ENCODE results near the gene PPP3CA. TPM values are rescaled to one million over a fixed set of nuclear protein-coding genes. Genes with fewer than 3 reads are reported as not detected.
A peak's percentile ranks its signal among the peaks of the same experiment; 100 is the strongest.
"Not testable (repeated sequence)": the region's sequence is repeated elsewhere in the genome, so short reads cannot be mapped to it uniquely, and the experiment has no call there.

PPP3CA gene
- total and polyA plus RNA-seq, 2 experiments from 2014 or later = 42.3 to 42.8 TPM

GRCh38 chr4:101008503-101008902 lies 338.8 kb downstream of the PPP3CA start:
- Histone ChIP-seq H3K4me2 (ENCODE audit: unreplicated experiment) (no peak overlapping the region), H3K9me3 (ENCODE audit: low read depth) (no peaks in the 10 kb centered on the region), H4K20me1 (ENCODE audit: insufficient read depth) (no peaks in the 10 kb centered on the region), H3F3A (ENCODE audit: insufficient read depth) (no peaks in the 10 kb centered on the region), H3K9ac (no peak overlapping the region), H3K79me2 (ENCODE audit: insufficient read depth) (no peaks in the 10 kb centered on the region), H3K9me2 (ENCODE audit: insufficient read depth) (no peaks in the 10 kb centered on the region), H3K27me3 (replicated peaks; ENCODE audit: insufficient read depth) (no peaks in the 10 kb centered on the region), H3K4me3 (no peak overlapping the region), H2AFZ (no peak overlapping the region), H3K27ac (no peak overlapping the region), H3K4me1 (ENCODE audit: insufficient read depth) (no peaks in the 10 kb centered on the region), H3K36me3 (ENCODE audit: low read depth) (no peaks in the 10 kb centered on the region)
- no peak for DNase-seq
- TF ChIP-seq EZH2phosphoT487 (IDR thresholded peaks at IDR 0.05; ENCODE audit: insufficient read depth, low read depth) (no peak), EZH2 (IDR thresholded peaks at IDR 0.05; ENCODE audit: insufficient read depth, poor library complexity, severe bottlenecking) (no peak)
- in situ Hi-C loops (cut with MboI) = no loop called here
- WGBS, 2 experiments (ENCODE audit: low coverage in 1 of 2, low lambda C conversion rate in 2 of 2, missing lambda C conversion rate in 2 of 2) = 79 to 83% methylated on average over 3 of the region's 3 CpGs

- no peaks in the 10 kb centered on the region for H3K27me3 ChIP-seq (replicated peaks; ENCODE audit: insufficient read depth)
- no peaks in the 10 kb centered on the region for H3K9me3 ChIP-seq (ENCODE audit: low read depth)
- H3K79me2 ChIP-seq (ENCODE audit: insufficient read depth) = no peaks in the 10 kb centered on the region
- H3F3A ChIP-seq (ENCODE audit: insufficient read depth) = no peaks in the 10 kb centered on the region
- in situ Hi-C loops (cut with MboI) = no loop called here
- H3K27ac ChIP-seq = no peak overlapping the region
- no peak for DNase-seq
- H4K20me1 ChIP-seq (ENCODE audit: insufficient read depth) = no peaks in the 10 kb centered on the region
- no peak for TF ChIP-seq EZH2phosphoT487 (IDR thresholded peaks at IDR 0.05; ENCODE audit: insufficient read depth, low read depth)
- TF ChIP-seq EZH2 (IDR thresholded peaks at IDR 0.05; ENCODE audit: insufficient read depth, poor library complexity, severe bottlenecking) = no peak
- H3K36me3 ChIP-seq (ENCODE audit: low read depth) = no peaks in the 10 kb centered on the region
- H2AFZ ChIP-seq = no peak overlapping the region
- no peaks in the 10 kb centered on the region for H3K4me1 ChIP-seq (ENCODE audit: insufficient read depth)
- H3K4me3 ChIP-seq = no peak overlapping the region
- WGBS, 2 experiments (ENCODE audit: low coverage in 1 of 2, low lambda C conversion rate in 2 of 2, missing lambda C conversion rate in 2 of 2) = 73 to 86% methylated on average over 2 of the region's 2 CpGs
- no peak overlapping the region for H3K9ac ChIP-seq
- no peak overlapping the region for H3K4me2 ChIP-seq (ENCODE audit: unreplicated experiment)
- H3K9me2 ChIP-seq (ENCODE audit: insufficient read depth) = no peaks in the 10 kb centered on the region
These were observed 341.7 kb downstream of the PPP3CA start for GRCh38 chr4:101005659-101006058.

GRCh38 chr4:101000496-101000895 lies 346.8 kb downstream of the PPP3CA start:
- Histone ChIP-seq H3K4me3 (no peak overlapping the region), H3K36me3 (ENCODE audit: low read depth) (no peaks in the 10 kb centered on the region), H3K9me2 (ENCODE audit: insufficient read depth) (no peaks in the 10 kb centered on the region), H3K9me3 (ENCODE audit: low read depth) (no peaks in the 10 kb centered on the region), H2AFZ (no peak overlapping the region), H3K4me1 (ENCODE audit: insufficient read depth) (no peaks in the 10 kb centered on the region), H4K20me1 (ENCODE audit: insufficient read depth) (no peaks in the 10 kb centered on the region), H3K27me3 (replicated peaks; ENCODE audit: insufficient read depth) (no peaks in the 10 kb centered on the region), H3F3A (ENCODE audit: insufficient read depth) (no peaks in the 10 kb centered on the region), H3K79me2 (ENCODE audit: insufficient read depth) (no peaks in the 10 kb centered on the region), H3K4me2 (ENCODE audit: unreplicated experiment) (no peak overlapping the region), H3K9ac (no peak overlapping the region), H3K27ac (no peak overlapping the region)
- 59 to 67% methylated on average over 1 of the region's 1 CpG for WGBS, 2 experiments (ENCODE audit: low coverage in 1 of 2, low lambda C conversion rate in 2 of 2, missing lambda C conversion rate in 2 of 2)
- TF ChIP-seq EZH2phosphoT487 (IDR thresholded peaks at IDR 0.05; ENCODE audit: insufficient read depth, low read depth) = no peak
- no peak for TF ChIP-seq EZH2 (IDR thresholded peaks at IDR 0.05; ENCODE audit: insufficient read depth, poor library complexity, severe bottlenecking)
- no peak for DNase-seq
- in situ Hi-C loops (cut with MboI) = no loop called here

GRCh38 chr4:100995671-100996070 lies 351.7 kb downstream of the PPP3CA start:
- no peaks in the 10 kb centered on the region for H4K20me1 ChIP-seq (ENCODE audit: insufficient read depth)
- H3K4me1 ChIP-seq (ENCODE audit: insufficient read depth) = 0 out of 2 replicates have a peak, but pooled peaks cover 8% of the 10 kb centered on the region
- TF ChIP-seq EZH2 (IDR thresholded peaks at IDR 0.05; ENCODE audit: insufficient read depth, poor library complexity, severe bottlenecking) = no peak
- TF ChIP-seq EZH2phosphoT487 (IDR thresholded peaks at IDR 0.05; ENCODE audit: insufficient read depth, low read depth) = no peak
- WGBS, 2 experiments (ENCODE audit: low coverage in 1 of 2, low lambda C conversion rate in 2 of 2, missing lambda C conversion rate in 2 of 2) = 75 to 79% methylated on average over 5 of the region's 5 CpGs
- H3K9me3 ChIP-seq (ENCODE audit: low read depth) = no peaks in the 10 kb centered on the region
- H3K4me3 ChIP-seq = no peak overlapping the region
- no peak overlapping the region for H3K4me2 ChIP-seq (ENCODE audit: unreplicated experiment)
- no peaks in the 10 kb centered on the region for H3K36me3 ChIP-seq (ENCODE audit: low read depth)
- no peaks in the 10 kb centered on the region for H3K9me2 ChIP-seq (ENCODE audit: insufficient read depth)
- H3F3A ChIP-seq (ENCODE audit: insufficient read depth) = no peaks in the 10 kb centered on the region
- H3K79me2 ChIP-seq (ENCODE audit: insufficient read depth) = no peaks in the 10 kb centered on the region
- in situ Hi-C loops (cut with MboI) = no loop called here
- H2AFZ ChIP-seq = no peak overlapping the region
- no peak overlapping the region for H3K9ac ChIP-seq
- no peaks in the 10 kb centered on the region for H3K27me3 ChIP-seq (replicated peaks; ENCODE audit: insufficient read depth)
- H3K27ac ChIP-seq = no peak overlapping the region
- no peak for DNase-seq

GRCh38 chr4:100995002-100995401 lies 352.3 kb downstream of the PPP3CA start:
- H3K36me3 ChIP-seq (ENCODE audit: low read depth); DNase-seq; H3K79me2 ChIP-seq (ENCODE audit: insufficient read depth); H2AFZ ChIP-seq; H3K9me2 ChIP-seq (ENCODE audit: insufficient read depth); H3K9me3 ChIP-seq (ENCODE audit: low read depth); in situ Hi-C loops (cut with MboI); H3K4me2 ChIP-seq (ENCODE audit: unreplicated experiment); H3K27ac ChIP-seq; H3K4me3 ChIP-seq; H3K27me3 ChIP-seq (replicated peaks; ENCODE audit: insufficient read depth); H3K4me1 ChIP-seq (ENCODE audit: insufficient read depth); H4K20me1 ChIP-seq (ENCODE audit: insufficient read depth); H3K9ac ChIP-seq; H3F3A ChIP-seq (ENCODE audit: insufficient read depth): not testable (repeated sequence)
- WGBS, 2 experiments (ENCODE audit: low coverage in 1 of 2, low lambda C conversion rate in 2 of 2, missing lambda C conversion rate in 2 of 2) = 86 to 88% methylated on average over 10 of the region's 10 CpGs

GRCh38 chr4:100991332-100992069 lies 355.8 kb downstream of the PPP3CA start:
- DNase-seq = peak; percentile 55
- H3F3A ChIP-seq (ENCODE audit: insufficient read depth); H3K4me1 ChIP-seq (ENCODE audit: insufficient read depth); H3K9me2 ChIP-seq (ENCODE audit: insufficient read depth); H3K4me3 ChIP-seq; H2AFZ ChIP-seq; H3K27ac ChIP-seq; in situ Hi-C loops (cut with MboI); H3K9me3 ChIP-seq (ENCODE audit: low read depth); H4K20me1 ChIP-seq (ENCODE audit: insufficient read depth); H3K9ac ChIP-seq; H3K79me2 ChIP-seq (ENCODE audit: insufficient read depth); H3K4me2 ChIP-seq (ENCODE audit: unreplicated experiment); H3K36me3 ChIP-seq (ENCODE audit: low read depth): not testable (repeated sequence)
- WGBS, 2 experiments (ENCODE audit: low coverage in 1 of 2, low lambda C conversion rate in 2 of 2, missing lambda C conversion rate in 2 of 2) = 83% methylated on average over 6 of the region's 6 CpGs
- H3K27me3 ChIP-seq (replicated peaks; ENCODE audit: insufficient read depth) = peaks cover 24% of the 10 kb centered on the region; the same call in 1 of the 2 replicates
